ENCODE results near the gene UPP2.

Gene UPP2

DNA sequence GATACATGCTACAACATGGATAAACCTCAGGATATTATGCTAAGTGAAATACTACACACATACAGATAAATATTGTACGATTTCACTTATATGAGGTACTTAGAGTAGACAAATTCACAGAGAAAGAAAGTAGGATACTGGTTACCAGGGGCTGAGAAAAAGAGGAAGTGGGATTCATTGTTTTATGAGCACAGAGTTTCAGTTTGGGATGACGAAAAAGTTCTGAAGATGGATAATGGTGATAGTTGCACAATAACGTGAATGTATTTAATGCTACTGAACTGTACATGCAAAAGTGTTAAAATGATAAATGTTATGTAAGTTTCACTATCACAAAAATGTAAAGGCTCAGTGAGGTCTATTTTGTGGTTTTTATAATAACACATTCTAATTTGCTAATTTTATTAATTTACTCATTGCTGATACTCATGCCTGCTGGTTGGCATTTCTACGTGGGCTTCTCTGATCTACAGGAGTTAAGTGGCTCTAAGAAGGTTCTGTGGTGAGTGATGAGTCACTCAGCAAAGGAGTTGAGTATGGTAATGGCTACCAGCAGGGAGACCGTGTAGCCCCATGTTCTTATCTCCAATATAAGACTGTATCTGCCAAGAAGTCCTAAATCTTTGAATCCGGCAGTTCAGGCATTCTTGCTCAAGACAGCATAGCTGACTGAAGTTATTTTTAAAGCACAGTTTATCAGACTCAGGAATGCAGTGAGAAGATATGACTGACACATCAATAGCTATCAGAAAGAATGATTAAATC lies 41.1 kb downstream of the UPP2 start:
- DNase-seq: no peak

DNA sequence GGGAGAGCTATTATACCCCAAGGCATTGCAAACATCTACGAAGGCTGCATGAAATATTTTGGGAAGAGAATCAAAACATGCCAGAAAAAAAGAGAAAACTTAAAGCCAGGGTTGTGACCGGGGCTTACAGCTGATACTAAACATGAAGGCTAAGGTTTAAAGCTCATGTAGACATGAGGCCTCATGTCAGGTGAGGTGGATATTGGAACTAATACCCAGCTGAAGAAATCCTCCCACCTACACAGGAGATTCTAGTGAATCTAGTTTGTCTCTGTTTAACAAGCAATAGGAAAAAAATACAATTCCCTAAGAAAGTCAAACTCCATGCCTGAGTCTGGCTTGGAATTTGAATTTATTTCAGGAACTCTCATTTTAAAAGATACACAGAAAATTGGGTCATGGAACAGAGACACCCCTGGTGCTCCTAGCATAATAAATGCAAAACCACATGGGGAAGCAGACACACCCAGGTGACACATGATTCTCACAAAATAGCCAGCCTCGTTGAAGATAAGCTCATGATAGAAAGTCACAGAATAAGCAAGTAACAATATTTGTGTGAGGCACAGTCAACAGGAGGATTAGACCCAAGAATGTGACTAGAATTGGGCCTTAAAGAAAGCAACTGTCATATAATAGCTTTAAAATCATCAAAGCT lies 42.2 kb downstream of the UPP2 start:
- no peak for DNase-seq

- no peak for DNase-seq
These were observed 43.4 kb downstream of the UPP2 start for GRCh38 chr2:158144914-158145625.

DNA sequence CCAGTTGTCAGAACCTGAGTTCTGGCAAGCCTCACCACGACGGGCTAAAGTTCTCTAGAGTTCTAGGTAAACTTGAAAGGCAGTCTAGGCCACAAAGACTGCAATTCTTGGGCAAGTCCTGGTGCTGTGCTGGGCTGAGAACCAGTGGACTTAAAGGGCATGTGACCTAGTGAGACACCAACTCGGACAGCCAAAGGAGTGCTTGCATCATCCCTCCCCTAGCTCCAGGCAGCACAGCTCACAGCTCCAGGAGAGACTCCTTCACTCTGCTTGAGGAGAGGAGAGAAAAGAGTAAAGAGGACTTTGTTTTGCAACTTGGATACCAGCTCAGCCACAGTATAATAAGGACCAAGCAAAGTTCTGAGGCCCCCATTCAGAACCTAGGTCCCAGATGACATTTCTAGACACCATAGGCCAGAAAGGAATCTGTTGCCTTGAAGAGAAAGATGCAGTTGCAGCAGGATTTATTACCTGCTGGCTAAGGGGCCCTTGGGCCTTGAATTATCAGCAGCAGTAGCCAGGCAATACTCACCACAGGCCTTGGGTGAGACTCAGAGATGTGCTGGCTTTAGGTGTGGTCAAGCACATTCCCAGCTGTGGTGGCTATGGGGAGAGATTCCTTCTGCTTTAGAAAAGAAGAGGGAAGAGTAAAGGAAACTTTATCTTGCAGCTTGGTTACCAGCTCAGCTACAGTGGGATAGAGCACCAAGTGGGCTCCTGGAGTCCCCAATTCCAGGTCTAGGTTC lies 51.8 kb downstream of the UPP2 start:
- DNase-seq: no peak

DNA sequence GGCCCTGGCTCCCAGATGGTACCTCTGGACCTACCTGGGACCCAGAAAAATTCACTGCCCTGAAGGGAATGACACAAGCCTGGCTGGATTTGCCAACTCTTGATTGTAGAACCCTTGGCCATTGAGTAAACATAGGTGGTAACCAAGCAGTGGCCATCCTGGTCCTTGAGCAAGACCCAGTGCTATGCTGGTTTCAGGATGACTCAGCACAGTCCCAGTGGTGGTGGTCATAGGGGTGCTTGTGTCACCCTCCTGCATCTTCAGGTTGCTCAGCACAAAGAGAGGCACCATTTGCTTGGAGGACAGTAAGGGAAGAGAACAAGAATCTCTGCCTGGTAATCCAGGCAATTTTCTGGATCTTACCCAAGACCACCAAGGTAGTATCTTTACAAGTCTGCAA lies 52.9 kb downstream of the UPP2 start:
- no peak for DNase-seq

- DNase-seq: no peak
These were observed 71.0 kb downstream of the UPP2 start for GRCh38 chr2:158172719-158173118.

DNA sequence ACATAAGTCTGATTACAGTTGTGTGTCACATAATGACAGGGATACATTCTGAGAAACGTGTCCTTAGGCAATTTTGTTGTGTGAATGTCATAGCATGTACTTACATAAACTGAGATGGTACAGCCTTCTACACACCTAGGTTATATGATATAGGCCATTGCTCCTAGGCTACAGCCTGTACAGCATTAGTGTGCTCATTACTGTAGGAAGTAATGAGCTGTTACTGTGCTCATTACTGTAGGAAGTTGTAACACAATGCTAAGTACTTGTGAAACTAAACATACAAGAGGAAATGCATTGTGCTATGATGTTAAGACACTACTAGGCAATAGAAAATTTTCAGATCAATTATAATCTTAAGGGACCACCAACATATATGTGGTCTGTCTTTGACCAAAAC lies 72.8 kb downstream of the UPP2 start:
- no peak for DNase-seq

- no peak for DNase-seq
These were observed 73.3 kb downstream of the UPP2 start for GRCh38 chr2:158174956-158175355.

- no peak for DNase-seq
These were observed 77.0 kb downstream of the UPP2 start for GRCh38 chr2:158178646-158179045.

- no peak for DNase-seq
These were observed 78.0 kb downstream of the UPP2 start for GRCh38 chr2:158179660-158180059.

GRCh38 chr2:158181171-158181570 lies 79.5 kb downstream of the UPP2 start:
- DNase-seq: no peak

DNA sequence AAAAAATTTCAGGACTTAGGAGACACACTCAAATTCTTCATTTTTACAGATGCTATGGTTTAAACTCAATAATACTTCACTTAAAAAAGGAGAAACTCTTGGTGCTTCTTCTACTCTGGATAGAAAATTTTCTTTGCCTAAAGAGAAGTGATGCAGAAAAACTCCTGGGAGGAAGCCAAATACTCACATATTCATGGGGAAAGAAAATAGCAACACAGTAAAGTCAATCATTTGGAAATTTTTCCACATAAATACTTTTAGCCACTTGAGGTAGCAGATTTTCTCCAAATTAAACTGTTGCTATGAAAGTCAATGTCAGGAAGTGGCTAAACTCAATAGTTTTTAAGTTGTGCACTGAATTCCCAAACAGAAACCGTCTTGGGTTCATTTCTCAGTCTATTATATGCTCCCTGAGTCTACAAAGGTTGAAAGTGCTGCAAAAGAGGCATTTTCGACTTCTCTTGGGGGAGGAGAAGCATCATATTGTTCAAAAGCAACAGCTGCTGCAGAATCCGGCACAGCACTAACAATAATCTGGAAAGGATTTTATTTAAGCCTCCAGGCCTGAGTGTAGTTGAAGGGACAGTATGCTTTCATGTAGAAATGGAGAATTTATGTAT lies 81.1 kb downstream of the UPP2 start:
- DNase-seq: no peak

GRCh38 chr2:158184001-158184400 lies 82.3 kb downstream of the UPP2 start:
- no peak for DNase-seq

- DNase-seq: no peak
These were observed 83.1 kb downstream of the UPP2 start for GRCh38 chr2:158184556-158185343.
